K562 treated with DMSO at 1 percent for 48 hours (cell line): Measurements from ENCODE around the gene GMEB1. TPM values are rescaled to one million over a fixed set of nuclear protein-coding genes. Genes with fewer than 3 reads are reported as not detected.

Experiments
- total RNA-seq: library from RNA; unstranded; fragments of 300-600 nt; gene quantifications from 2 replicates; pipeline ENCODE4 v1.2.3, GENCODE V29; 2022; ENCODE audit warnings: low replicate concordance; ENCODE audit errors: extremely low read depth

Gene GMEB1, protein sequence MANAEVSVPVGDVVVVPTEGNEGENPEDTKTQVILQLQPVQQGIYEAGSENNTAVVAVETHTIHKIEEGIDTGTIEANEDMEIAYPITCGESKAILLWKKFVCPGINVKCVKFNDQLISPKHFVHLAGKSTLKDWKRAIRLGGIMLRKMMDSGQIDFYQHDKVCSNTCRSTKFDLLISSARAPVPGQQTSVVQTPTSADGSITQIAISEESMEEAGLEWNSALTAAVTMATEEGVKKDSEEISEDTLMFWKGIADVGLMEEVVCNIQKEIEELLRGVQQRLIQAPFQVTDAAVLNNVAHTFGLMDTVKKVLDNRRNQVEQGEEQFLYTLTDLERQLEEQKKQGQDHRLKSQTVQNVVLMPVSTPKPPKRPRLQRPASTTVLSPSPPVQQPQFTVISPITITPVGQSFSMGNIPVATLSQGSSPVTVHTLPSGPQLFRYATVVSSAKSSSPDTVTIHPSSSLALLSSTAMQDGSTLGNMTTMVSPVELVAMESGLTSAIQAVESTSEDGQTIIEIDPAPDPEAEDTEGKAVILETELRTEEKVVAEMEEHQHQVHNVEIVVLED
- not detected in 2 replicates for total RNA-seq

DNA sequence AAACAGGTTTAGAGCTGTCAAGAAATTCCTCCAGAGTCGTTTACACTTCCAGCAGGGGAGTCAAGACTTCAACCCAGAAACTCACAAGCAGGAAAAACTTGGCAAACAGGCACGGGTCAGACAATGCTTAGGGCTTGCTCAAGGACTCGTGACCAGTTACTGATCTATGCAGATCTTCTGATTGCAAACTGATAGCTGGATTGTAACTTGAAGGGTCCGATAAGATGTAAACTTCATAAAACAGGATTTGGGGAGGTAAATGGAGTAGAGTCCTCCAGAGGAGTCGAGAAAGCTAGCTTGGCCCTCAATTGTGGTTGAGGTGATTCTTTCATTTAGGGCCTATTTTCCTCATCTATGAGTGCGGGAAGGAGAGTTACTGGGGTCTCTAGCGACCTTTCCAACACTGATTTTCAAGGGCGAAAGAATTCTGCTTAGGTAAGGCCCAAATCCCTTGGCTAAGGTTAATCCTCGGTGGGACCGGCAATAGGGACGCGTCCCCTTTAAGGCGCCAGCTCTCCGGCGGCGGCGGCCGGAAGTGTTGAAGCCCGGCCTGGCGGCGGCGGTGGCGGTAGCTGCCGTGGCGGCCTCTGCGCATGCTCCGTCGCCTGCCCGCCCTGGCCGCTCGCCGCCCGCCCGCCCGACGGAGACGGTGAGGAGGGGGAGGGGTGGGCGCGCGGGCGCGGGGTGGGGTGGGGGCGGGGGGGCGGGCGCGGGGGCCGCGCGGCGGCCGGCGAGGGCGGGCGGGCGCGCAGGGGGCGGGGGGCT is at the start of gene GMEB1:
Gene GMEB1 (plus strand): TSS at position 594 of the 765 bp plus-strand sequence. CDS start 14,829 bp downstream, outside the sequence.

DNA sequence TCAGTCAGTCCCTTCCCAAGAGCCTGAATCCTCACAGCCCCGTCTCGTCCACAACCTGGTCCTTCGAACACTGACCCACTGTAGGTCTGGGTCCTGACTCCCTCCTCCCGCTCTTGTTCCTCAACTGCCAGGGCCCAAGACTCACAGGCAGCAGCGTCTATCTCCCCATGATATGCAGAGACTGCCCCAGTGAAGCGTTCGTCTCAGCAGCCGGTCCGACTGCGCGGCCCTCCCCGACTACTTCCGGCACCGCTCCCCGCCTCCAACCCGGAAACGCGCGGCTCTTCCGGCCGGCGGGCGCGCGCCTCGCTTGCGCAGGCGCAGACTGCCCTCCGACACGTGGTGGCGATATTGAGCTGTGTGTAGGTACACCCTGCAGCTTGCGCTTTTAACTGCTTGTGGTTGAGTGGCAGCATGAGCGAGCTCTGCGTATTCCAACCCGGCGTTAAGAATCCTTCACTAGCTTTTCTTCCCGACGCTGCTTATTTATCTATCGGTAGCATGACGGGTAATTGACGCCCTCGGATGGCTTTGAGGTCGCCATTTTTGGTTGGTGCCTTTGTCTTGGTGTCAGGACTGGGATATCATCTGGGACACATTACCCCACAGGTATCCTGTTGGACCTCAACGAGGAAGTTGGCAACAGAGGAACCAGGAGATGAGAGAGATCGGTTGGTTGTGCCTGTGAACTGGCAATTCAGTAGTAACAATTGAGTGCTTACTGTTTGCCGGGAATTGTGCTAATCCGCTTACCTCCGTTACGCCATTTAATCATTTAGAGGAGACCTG is 25.5 kb upstream of the GMEB1 start, which contains the start of gene TAF12:
Gene TAF12 (minus strand): TSS at position 221 of the 789 bp plus-strand sequence. CDS start 20,986 bp downstream, outside the sequence.

DNA sequence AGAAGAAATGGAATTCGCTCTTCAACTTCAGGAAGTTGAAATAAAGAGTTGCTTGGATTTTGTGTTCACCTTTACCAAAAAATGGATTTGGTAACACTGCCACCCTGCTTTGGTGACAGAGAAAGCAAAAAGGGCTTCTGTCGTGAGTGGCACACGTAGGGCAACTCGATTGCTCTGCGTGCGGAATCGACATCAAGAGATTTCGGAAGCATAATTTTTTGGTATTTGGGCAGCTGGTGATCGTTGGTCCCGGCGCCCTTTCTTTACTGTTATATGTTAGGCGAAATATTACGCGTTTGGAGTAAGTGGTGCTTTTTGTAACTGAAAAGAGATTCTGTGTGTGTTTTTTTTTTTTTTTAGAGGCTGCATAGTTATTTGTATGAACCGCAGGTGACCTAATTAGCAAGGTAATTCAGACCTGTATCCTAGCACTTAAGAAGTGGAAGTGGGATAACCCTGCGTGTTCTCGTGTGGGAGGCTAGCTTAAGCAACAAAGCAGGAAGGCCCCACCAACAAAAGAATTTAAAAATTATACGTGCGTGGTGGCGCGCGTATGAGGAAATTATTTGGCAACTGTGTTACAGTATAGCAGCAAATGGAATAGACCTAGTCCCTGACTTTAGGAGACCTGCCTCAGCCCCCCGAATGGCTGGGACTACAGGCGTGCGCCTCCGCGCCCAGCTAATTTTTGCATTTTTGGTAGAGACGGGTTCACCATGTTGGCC is 19.9 kb upstream of the GMEB1 start, which contains the start of gene RNU11:
Gene RNU11 (plus strand): TSS at position 127 of the 725 bp plus-strand sequence.

DNA sequence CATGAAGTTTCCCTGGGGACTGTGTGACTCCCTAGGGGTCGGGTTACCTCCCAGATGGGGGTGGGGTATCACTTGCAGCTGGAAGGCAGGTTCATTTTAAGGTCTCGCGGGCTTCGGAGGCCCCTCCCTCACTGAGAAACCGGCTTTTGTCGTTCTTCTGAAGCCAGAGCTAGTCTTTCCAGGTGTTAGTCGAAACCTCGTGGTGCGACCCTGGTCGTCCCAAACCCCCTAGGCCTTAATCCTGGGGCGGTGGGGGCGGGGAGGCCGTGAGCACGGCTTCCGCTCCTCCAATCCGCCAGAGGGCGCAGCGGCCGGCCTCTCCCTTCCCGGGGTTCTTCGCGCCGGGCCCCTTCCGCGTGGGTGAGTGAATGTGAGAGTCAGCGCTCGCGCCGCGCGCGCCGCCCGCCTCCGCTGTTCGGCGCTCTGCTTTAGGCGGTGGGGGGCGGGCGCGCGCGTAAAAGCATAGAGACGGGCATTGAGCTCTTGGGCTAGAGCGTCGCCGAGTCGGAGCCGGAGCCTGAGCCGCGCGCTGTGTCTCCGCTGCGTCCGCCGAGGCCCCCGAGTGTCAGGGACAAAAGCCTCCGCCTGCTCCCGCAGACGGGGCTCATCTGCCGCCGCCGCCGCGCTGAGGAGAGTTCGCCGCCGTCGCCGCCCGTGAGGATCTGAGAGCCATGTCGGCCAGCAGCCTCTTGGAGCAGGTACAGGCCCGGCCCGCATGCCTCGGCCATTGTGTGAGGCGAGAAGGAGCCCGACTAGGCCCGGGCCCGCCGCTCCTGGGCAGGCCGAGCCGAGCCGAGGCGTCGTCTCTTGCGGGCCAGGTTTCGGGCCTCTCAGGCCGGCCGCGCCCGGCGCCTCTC is 68.1 kb downstream of the GMEB1 start, which contains the start of gene YTHDF2:
Gene YTHDF2 (plus strand): TSS at position 491 of the 857 bp plus-strand sequence. CDS start 181 bp downstream, at position 672.

Other genes starting within 250 kb of the GMEB1 start
- 959 TPM in 1 of 2 replicates, not detected in the other for gene RCC1, start 162.7 kb upstream of the GMEB1 start, total RNA-seq
- gene TRNAU1AP, start 115.7 kb upstream of the GMEB1 start, total RNA-seq, result not detected in 2 replicates
- not detected in 2 replicates for gene RAB42, start 76.5 kb upstream of the GMEB1 start, total RNA-seq
- gene TAF12, start 25.7 kb upstream of the GMEB1 start, total RNA-seq, result not detected in 2 replicates
- gene RNU11, start 20.2 kb upstream of the GMEB1 start, total RNA-seq, result not detected in 2 replicates
- not detected in 2 replicates for gene YTHDF2, start 68.2 kb downstream of the GMEB1 start, total RNA-seq
- gene OPRD1, start 143.4 kb downstream of the GMEB1 start, total RNA-seq, result not detected in 2 replicates
- gene EPB41, start 245.8 kb downstream of the GMEB1 start, total RNA-seq, result 61.1 and 668 TPM in 2 replicates